Gastrocnemius medialis (tissue), 4 donors: ENCODE results near the gene C22orf15.

ENCODE experiments used
- CTCF ChIP-seq, 5 experiments: fragments of 450-650 bp in 3 of 5; fragments of 200-600 bp in 2 of 5; sonication (generic) in 2 of 5; IDR thresholded peaks in 4 of 5; conservative IDR thresholded peaks in 1 of 5; 1 replicate in 4 of 5; 2 replicates in 1 of 5; pipeline ENCODE4 v1.5.1; 2016 to 2019; ENCODE audit warnings: antibody characterized with exemption in 5 of 5, mild to moderate bottlenecking in 3 of 5, moderate library complexity in 3 of 5
- POLR2A ChIP-seq, 2 donors: fragments of 450-650 bp; IDR thresholded peaks; one replicate each; pipeline ENCODE4 v1.6.1; 2017; ENCODE audit warnings: antibody characterized with exemption in 2 of 2, mild to moderate bottlenecking in 2 of 2, moderate library complexity in 2 of 2

- TF ChIP-seq CTCF (IDR thresholded peaks at IDR 0.05 in 4 of 5, conservative IDR thresholded peaks at IDR 0.05 in 1 of 5) (no peak), POLR2A (IDR thresholded peaks at IDR 0.05) (no peak)
Observed at GRCh38 chr22:23779731-23780130, 16.9 kb downstream of the C22orf15 start.
